Bronchial epithelial cell (primary cell): ENCODE results near the gene ALDH16A1. TPM values are rescaled to one million over a fixed set of nuclear protein-coding genes. Genes with fewer than 3 reads are reported as not detected.
"Not testable (repeated sequence)": the region's sequence is repeated elsewhere in the genome, so short reads cannot be mapped to it uniquely, and the experiment has no call there.

ENCODE experiments used
- DNase-seq: peaks from one replicate; pipeline ENCODE4 v3.0.0-alpha.2; 2010; ENCODE audit warnings: low read depth
- FAIRE-seq: peaks from 2 replicates; lab custom pipeline; 2011; peaks lifted over from hg19 to GRCh38; lab: Jason Lieb, UNC
- H3K27me3 ChIP-seq: 2 replicates; pipeline ENCODE4 v1.5.1; 2011; ENCODE audit warnings: low read length; ENCODE audit not compliant: control insufficient read depth, insufficient read depth
- H3K36me3 ChIP-seq: 2 replicates; pipeline ENCODE4 v1.5.1; 2011; ENCODE audit warnings: low read length; ENCODE audit not compliant: control insufficient read depth, insufficient read depth
- H3K4me3 ChIP-seq: 2 replicates; pipeline ENCODE4 v1.5.1; 2011; ENCODE audit warnings: mild to moderate bottlenecking, low read depth, low read length, control low read depth
- total RNA-seq: library from RNA; depleted of rRNA; stranded (reverse); fragments of >200 nt; gene quantifications from 2 replicates; pipeline ENCODE4 v1.2.1, GENCODE V29; 2014
- TF ChIP-seq, protein P1 (sequence below): IDR thresholded peaks from 2 replicates; pipeline ENCODE4 v1.5.1; 2011; ENCODE audit warnings: mild to moderate bottlenecking, moderate library complexity, low read length, control low read depth, inconsistent platforms; ENCODE audit not compliant: insufficient read depth, severe bottlenecking

ALDH16A1 gene
- total RNA-seq, 1 donor from 2014 or later: 29.2 TPM

DNA sequence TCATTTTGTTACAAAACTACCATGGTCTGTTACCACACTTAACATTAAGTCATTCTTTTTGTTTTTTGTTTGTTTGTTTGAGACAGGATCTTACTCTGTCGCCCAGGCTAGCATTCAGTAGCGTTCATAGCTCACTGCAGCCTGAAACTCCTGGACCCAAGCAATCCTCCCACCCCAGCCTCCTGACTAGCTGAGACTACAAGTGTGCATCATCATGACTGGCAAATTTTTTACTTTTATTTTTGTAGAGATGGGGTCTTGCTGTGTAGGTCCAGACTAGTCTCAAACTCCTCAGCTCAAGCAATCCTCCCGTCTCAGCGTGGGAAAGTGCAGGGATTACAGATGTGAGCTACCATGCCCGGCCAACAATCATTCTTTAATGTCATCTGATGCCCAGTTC lies 3.3 kb downstream of the ALDH16A1 start:
- Histone ChIP-seq H3K27me3 (no peaks in the 10 kb centered on the region), H3K4me3 (no peak overlapping the region), H3K36me3 (no peaks in the 10 kb centered on the region)
- no peak for FAIRE-seq
- DNase-seq: no peak
- TF ChIP-seq, protein P1, sequence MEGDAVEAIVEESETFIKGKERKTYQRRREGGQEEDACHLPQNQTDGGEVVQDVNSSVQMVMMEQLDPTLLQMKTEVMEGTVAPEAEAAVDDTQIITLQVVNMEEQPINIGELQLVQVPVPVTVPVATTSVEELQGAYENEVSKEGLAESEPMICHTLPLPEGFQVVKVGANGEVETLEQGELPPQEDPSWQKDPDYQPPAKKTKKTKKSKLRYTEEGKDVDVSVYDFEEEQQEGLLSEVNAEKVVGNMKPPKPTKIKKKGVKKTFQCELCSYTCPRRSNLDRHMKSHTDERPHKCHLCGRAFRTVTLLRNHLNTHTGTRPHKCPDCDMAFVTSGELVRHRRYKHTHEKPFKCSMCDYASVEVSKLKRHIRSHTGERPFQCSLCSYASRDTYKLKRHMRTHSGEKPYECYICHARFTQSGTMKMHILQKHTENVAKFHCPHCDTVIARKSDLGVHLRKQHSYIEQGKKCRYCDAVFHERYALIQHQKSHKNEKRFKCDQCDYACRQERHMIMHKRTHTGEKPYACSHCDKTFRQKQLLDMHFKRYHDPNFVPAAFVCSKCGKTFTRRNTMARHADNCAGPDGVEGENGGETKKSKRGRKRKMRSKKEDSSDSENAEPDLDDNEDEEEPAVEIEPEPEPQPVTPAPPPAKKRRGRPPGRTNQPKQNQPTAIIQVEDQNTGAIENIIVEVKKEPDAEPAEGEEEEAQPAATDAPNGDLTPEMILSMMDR: no peak

DNA sequence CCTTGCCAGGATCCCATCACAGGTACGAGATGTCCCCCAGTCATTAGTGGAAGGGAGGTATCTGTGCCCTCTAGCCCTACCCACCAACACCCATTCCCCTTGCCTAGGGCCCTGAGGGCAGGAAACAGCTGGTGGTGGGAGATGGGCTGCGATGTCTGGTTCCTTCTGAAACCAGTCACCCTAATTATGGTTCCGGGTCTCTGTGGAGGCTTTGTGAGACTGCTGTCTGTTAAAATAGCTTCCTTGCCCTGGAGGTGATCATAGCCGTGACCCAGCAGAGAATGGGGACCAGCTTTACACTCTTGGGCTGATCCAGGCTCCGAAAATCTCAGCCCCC lies 5.5 kb downstream of the ALDH16A1 start:
- no peak overlapping the region for H3K4me3 ChIP-seq
- FAIRE-seq (no peak), DNase-seq (no peak)
- TF ChIP-seq, protein P1: no peak
- H3K36me3 ChIP-seq: no peaks in the 10 kb centered on the region
- H3K27me3 ChIP-seq: no peaks in the 10 kb centered on the region

DNA sequence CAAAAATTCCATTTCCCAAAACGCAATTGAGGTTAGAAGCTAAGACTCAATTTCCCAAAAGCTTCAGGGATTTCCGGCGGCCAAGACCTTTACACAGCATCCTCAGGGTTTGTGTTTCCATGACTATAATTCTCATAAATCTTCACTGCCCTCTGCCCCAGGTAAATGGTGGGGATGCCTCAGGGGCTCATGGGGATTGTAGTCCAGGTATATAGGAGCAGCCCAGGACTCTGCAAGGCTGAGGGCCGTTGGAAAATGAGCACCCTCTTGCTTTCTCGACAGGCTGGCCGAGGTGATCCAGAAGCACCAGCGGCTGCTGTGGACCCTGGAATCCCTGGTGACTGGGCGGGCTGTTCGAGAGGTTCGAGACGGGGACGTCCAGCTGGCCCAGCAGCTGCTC lies 6.4 kb downstream of the ALDH16A1 start:
- FAIRE-seq: no peak
- H3K27me3 ChIP-seq: no peaks in the 10 kb centered on the region
- H3K4me3 ChIP-seq: no peak overlapping the region
- DNase-seq: no peak
- H3K36me3 ChIP-seq: no peaks in the 10 kb centered on the region
- TF ChIP-seq, protein P1: no peak

DNA sequence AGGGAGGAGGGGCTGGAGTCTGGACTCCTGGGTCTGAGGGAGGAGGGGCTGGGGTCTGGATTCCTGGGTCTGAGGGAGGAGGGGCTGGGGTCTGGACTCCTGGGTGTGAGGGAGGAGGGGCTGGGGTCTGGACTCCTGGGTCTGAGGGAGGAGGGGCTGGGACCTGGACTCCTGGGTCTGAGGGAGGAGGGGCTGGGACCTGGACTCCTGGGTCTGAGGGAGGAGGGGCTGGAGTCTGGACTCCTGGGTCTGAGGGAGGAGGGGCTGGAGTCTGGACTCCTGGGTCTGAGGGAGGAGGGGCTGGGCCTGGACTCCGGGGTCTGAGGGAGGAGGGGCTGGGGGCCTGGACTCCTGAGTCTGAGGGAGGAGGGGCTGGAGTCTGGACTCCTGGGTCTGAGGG lies 8.1 kb downstream of the ALDH16A1 start:
- DNase-seq, FAIRE-seq, H3K27me3 ChIP-seq, H3K36me3 ChIP-seq, H3K4me3 ChIP-seq: not testable (repeated sequence)

DNA sequence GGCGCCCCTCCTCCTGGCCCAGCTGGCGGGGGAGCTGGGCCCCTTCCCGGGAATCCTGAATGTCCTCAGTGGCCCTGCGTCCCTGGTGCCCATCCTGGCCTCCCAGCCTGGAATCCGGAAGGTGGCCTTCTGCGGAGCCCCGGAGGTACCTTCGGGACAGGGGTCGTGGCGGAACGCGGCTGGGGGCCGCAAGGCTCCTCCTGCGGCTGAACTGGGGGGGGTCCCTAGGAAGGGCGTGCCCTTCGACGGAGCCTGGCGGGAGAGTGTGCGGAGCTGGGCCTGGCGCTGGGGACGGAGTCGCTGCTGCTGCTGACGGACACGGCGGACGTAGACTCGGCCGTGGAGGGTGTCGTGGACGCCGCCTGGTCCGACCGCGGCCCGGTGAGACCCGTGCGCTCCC lies 8.6 kb downstream of the ALDH16A1 start:
- Histone ChIP-seq H3K27me3 (no peaks in the 10 kb centered on the region), H3K36me3 (peaks cover 4% of the 10 kb centered on the region), H3K4me3 (no peak overlapping the region)
- FAIRE-seq (no peak), DNase-seq (no peak)
- TF ChIP-seq, protein P1: no peak

DNA sequence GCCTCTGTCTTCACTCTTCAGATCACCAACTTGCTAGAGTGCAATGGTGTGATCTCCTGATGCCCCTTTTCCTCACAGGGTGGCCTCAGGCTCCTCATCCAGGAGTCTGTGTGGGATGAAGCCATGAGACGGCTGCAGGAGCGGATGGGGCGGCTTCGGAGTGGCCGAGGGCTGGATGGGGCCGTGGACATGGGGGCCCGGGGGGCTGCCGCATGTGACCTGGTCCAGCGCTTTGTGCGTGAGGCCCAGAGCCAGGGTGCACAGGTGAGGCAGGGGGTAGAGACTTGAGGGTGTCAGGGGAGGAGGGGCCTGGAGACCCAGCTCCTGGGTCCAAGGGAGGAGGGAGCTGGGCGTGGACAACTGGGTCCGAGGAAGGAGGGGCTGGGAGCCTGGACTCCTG lies 9.5 kb downstream of the ALDH16A1 start:
- H3K4me3 ChIP-seq: no peak overlapping the region
- DNase-seq (no peak), FAIRE-seq (no peak)
- no peaks in the 10 kb centered on the region for H3K27me3 ChIP-seq
- TF ChIP-seq, protein P1: no peak
- peaks cover 4% of the 10 kb centered on the region for H3K36me3 ChIP-seq
